Body of pancreas (tissue), 4 donors: ENCODE measurements around the gene DHDH. TPM values are rescaled to one million over a fixed set of nuclear protein-coding genes. Genes with fewer than 3 reads are reported as not detected.

Experiments used
- ATAC-seq: fragments of 150-250 bp; one replicate; pipeline ENCODE4 v1.9.1; 2016
- DNase-seq, 4 donors: peaks; one replicate each; pipeline ENCODE4 v3.0.0-alpha.2; 2019
- H3K27ac ChIP-seq, 4 donors: fragments of 200-600 bp; sonication (generic); 1 replicate in 3 of 4; 2 replicates in 1 of 4; pipeline versions ENCODE4 v1.5.1 to v1.6.1; 2016 to 2019; ENCODE audit warnings: mild to moderate bottlenecking in 1 of 4, mixed read lengths in 1 of 4, moderate library complexity in 1 of 4
- H3K27me3 ChIP-seq, 2 donors: fragments of 200-600 bp; sonication (generic); one replicate each; pipeline ENCODE4 v1.6.0; 2016; ENCODE audit warnings: mild to moderate bottlenecking in 1 of 2
- H3K36me3 ChIP-seq, 2 donors: fragments of 200-600 bp; sonication (generic); replicated peaks in 1 of 2; 2 replicates each; pipeline ENCODE4 v1.5.1; 2016; ENCODE audit warnings: low read depth in 2 of 2; ENCODE audit not compliant: insufficient read depth in 1 of 2
- H3K4me1 ChIP-seq: fragments of 200-600 bp; sonication (generic); one replicate; pipeline ENCODE4 v1.6.0; 2016
- H3K4me3 ChIP-seq, 2 donors: fragments of 200-600 bp; sonication (generic); 1 replicate in 1 of 2; 2 replicates in 1 of 2; pipeline ENCODE4 v1.5.1; 2016 to 2019
- H3K9me3 ChIP-seq, 3 donors: fragments of 200-600 bp; sonication (generic); 1 replicate in 2 of 3; 2 replicates in 1 of 3; pipeline ENCODE4 v1.5.1; 2016
- POLR2A ChIP-seq, 3 donors: fragments of 450-650 bp; IDR thresholded peaks; one replicate each; pipeline ENCODE4 v1.6.1; 2016; ENCODE audit warnings: antibody characterized with exemption in 3 of 3, mild to moderate bottlenecking in 2 of 3
- WGBS, 2 donors: methylation state at CpG; one replicate each; pipeline ENCODE4 v1.1.5; 2017; 5-methylcytosine and 5-hydroxymethylcytosine counted together
- intact Hi-C: fragments of 100-400 bp; cut with DNase I; formaldehyde crosslinking; loops from one replicate; pipeline ENCODE4 v1.15.1; 2023
- total RNA-seq, 2 donors: library from RNA; depleted of rRNA; stranded (reverse); fragments of >200 nt; gene quantifications; one replicate each; pipeline ENCODE4 v1.1.0, GENCODE V29; 2016
- TF ChIP-seq, protein P1 (sequence below), 7 experiments: fragments of 450-650 bp in 4 of 7; fragments of 200-600 bp in 3 of 7; sonication (generic) in 3 of 7; IDR thresholded peaks; one replicate each; pipeline ENCODE4 v1.5.1; 2016 to 2019; ENCODE audit warnings: antibody characterized with exemption in 7 of 7

DHDH gene
- total RNA-seq, 2 donors from 2014 or later, result not detected

DNA sequence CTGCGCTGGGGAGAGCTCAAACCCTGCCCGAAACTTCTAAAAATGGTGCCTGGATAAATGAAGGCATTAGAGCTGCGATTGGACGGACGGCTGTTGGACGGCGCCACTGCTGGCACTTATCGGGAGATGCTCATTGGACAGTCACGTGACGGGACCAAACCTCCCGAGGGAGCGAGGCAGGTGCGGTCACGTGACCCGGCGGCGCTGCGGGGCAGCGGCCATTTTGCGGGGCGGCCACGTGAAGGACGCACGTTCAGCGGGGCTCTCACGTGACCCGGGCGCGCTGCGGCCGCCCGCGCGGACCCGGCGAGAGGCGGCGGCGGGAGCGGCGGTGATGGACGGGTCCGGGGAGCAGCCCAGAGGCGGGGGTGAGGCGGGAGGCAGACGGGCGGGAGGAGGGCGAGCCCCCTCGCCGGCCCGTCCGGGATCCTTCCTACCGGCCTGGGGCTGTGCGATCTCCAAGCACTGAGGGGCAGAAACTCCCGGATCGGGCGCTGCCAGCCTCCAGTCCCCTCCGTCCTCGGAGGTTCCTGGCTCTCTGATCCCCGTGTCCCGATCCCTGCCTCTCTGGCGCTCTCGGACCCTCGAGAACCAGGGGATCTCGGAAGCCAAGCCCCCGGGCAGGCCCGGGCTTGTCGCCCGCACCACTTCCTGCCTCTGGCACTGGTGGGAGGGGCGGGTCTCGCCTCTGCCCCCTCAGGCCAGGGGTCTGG, 21.3 kb downstream of the DHDH start, which contains the start of gene BAX:
Gene BAX (plus strand): TSS at position 281 of the 713 bp plus-strand sequence. CDS start 54 bp downstream, at position 335.
- intact Hi-C loops, result no loop called here
- peak; percentile 97 to 98 (median 98) for DNase-seq
- ATAC-seq, result peak; percentile 94
- Histone ChIP-seq H3K36me3 (no peaks in the 10 kb centered on the region), H3K27ac (peak within 1 kb of the TSS in 3 of 4 donors; percentile 41 to 74 (median 68)), H3K4me3 (peak within 1 kb of the TSS; percentile 18 to 55), H3K27me3 (no peaks in the 10 kb centered on the region), H3K9me3 (no peaks in the 10 kb centered on the region), H3K4me1 (peaks cover 18% of the 10 kb centered on the region)
- 0% methylated on average over 1 to 71 of the region's 71 CpGs for WGBS, 2 donors
- TF ChIP-seq, protein P1, sequence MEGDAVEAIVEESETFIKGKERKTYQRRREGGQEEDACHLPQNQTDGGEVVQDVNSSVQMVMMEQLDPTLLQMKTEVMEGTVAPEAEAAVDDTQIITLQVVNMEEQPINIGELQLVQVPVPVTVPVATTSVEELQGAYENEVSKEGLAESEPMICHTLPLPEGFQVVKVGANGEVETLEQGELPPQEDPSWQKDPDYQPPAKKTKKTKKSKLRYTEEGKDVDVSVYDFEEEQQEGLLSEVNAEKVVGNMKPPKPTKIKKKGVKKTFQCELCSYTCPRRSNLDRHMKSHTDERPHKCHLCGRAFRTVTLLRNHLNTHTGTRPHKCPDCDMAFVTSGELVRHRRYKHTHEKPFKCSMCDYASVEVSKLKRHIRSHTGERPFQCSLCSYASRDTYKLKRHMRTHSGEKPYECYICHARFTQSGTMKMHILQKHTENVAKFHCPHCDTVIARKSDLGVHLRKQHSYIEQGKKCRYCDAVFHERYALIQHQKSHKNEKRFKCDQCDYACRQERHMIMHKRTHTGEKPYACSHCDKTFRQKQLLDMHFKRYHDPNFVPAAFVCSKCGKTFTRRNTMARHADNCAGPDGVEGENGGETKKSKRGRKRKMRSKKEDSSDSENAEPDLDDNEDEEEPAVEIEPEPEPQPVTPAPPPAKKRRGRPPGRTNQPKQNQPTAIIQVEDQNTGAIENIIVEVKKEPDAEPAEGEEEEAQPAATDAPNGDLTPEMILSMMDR (IDR thresholded peaks at IDR 0.05), result peak in 1 of 7 experiments; percentile 45
- TF ChIP-seq POLR2A (IDR thresholded peaks at IDR 0.05), result peak in 2 of 3 donors; percentile 48 to 55

DNA sequence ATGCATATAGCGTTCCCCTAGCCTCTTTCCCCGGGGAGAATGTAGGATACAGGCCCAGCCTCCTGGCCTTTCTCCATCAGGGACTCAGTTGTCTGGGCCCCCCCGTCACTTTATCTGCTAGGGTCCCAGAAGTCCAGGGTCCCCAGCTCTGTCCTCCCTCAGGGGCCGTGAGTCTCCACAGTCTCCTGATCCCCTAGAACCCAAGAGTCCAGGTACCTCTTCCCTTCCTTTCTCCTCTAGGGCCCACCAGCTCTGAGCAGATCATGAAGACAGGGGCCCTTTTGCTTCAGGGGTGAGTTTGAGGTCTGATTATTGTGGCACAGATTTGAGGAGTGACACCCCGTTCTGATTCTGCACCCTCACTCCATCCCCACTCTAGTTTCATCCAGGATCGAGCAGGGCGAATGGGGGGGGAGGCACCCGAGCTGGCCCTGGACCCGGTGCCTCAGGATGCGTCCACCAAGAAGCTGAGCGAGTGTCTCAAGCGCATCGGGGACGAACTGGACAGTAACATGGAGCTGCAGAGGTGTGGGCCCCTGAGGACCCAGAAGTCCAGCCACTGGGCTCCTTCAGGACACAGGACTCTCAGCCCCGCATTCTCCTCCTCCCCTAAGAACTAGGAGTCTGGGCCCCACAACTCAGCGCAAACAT, 21.9 kb downstream of the DHDH start:
- DNase-seq (no peak), ATAC-seq (no peak)
- Histone ChIP-seq H3K36me3 (no peaks in the 10 kb centered on the region), H3K27ac (peak overlapping the region in 3 of 4 donors; percentile 41 to 74 (median 68)), H3K4me1 (peaks cover 18% of the 10 kb centered on the region), H3K4me3 (peak overlapping the region; percentile 18 to 55), H3K27me3 (no peaks in the 10 kb centered on the region), H3K9me3 (no peaks in the 10 kb centered on the region)
- TF ChIP-seq, protein P1 (IDR thresholded peaks at IDR 0.05), result no peak
- no peak for TF ChIP-seq POLR2A (IDR thresholded peaks at IDR 0.05)
- 58 to 75% methylated on average over 12 to 16 of the region's 16 CpGs for WGBS, 2 donors
- intact Hi-C loops, result no loop called here

DNA sequence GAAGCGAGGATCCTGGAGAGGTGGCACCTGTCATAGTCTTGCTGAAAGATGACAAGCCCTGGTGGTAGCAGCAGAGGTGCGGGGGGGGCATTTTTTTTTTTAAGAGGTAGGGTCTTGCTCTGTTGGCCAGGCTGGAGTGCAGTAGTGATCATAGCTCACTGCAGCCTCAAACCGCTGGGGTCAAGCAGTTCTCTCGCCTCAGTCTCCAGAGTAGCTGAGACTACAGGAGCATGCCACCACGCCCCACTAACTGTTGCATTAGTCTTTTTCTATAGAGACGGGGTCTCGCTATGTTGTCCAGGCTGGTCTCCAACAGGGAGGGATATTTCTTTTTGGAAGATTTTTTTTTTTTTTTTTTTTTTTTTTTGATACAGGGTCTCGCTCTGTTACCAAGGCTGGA, 24.5 kb downstream of the DHDH start:
- Histone ChIP-seq H3K4me1 (peaks cover 27% of the 10 kb centered on the region), H3K9me3 (no peaks in the 10 kb centered on the region), H3K27ac (no peak overlapping the region), H3K4me3 (no peak overlapping the region), H3K36me3 (no peaks in the 10 kb centered on the region), H3K27me3 (no peaks in the 10 kb centered on the region)
- DNase-seq, result no peak
- intact Hi-C loops, result no loop called here
- TF ChIP-seq, protein P1 (IDR thresholded peaks at IDR 0.05), result no peak
- no peak for TF ChIP-seq POLR2A (IDR thresholded peaks at IDR 0.05)
- ATAC-seq, result no peak
- WGBS, 2 donors, result 92 to 95% methylated on average over 7 to 8 of the region's 8 CpGs

DNA sequence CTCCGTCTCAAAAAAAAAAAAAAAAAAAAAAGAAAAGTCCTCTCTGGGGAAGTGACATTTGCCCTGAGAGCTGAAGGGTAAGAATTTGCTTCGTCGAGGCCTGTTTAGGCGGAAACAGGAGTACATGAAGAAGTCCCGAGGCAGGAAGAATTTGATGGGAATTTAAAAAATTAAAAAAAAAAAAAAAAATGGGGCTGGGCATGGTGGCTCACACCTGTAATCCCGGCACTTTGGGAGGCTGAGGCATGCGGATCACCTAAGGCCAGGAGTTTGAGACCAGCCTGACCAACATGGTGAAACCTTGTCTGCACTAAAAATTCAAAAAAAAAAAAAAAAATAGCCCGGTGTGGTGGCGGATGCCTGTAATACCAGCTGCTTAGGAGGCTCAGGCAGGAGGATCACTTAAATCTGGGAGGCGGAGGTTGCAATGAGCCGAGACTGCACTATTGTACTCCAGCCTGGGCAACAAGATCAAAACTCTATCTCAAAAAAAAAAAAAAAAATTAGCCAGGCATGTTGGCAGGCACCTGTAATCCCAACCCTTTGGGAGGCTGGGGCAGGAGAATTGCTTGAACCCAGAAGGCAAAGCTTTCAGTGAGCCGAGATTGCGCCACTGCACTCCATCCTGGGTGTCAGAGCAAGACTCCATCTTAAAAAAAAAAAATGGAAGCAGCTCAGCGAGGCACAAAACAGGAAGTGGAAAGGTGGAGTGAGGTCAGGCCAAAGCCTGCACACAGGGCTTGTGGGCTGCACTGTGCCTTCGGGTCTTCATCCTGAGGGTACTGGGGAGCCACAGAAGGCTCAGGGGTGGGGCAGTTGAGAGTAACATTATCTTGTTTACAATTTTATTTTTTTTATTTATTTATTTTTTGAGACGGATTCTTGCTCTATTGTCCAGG, 26.1 kb downstream of the DHDH start:
- no peak for ATAC-seq
- H3K4me3 ChIP-seq, result no peak overlapping the region
- H3K4me1 ChIP-seq, result peaks cover 38% of the 10 kb centered on the region
- intact Hi-C loops, result no loop called here
- no peaks in the 10 kb centered on the region for H3K27me3 ChIP-seq
- DNase-seq, result no peak
- no peaks in the 10 kb centered on the region for H3K9me3 ChIP-seq
- no peak overlapping the region for H3K27ac ChIP-seq
- no peaks in the 10 kb centered on the region for H3K36me3 ChIP-seq
- WGBS, 2 donors, result 87 to 90% methylated on average over 16 of the region's 16 CpGs
- TF ChIP-seq POLR2A (IDR thresholded peaks at IDR 0.05), result no peak
- TF ChIP-seq, protein P1 (IDR thresholded peaks at IDR 0.05), result no peak
